ENCODE measurements around the gene IVD.
"Not testable (repeated sequence)": the region's sequence is repeated elsewhere in the genome, so short reads cannot be mapped to it uniquely, and the experiment has no call there.

IVD gene

GRCh38 chr15:40437752-40438687 lies 32.4 kb downstream of the IVD start:
- DNase-seq (ENCODE audit: low read depth in 2 of 3, low spot score in 2 of 3), result no peak

- no peak for DNase-seq (ENCODE audit: low read depth in 2 of 3, low spot score in 2 of 3)
Measured at GRCh38 chr15:40438712-40439111, 33.1 kb downstream of the IVD start.

GRCh38 chr15:40439461-40439959 lies 33.9 kb downstream of the IVD start:
- no peak for DNase-seq (ENCODE audit: low read depth in 2 of 3, low spot score in 2 of 3)

- DNase-seq (ENCODE audit: low read depth in 2 of 3, low spot score in 2 of 3), result no peak
Measured at GRCh38 chr15:40439960-40440742, 34.6 kb downstream of the IVD start.

DNA sequence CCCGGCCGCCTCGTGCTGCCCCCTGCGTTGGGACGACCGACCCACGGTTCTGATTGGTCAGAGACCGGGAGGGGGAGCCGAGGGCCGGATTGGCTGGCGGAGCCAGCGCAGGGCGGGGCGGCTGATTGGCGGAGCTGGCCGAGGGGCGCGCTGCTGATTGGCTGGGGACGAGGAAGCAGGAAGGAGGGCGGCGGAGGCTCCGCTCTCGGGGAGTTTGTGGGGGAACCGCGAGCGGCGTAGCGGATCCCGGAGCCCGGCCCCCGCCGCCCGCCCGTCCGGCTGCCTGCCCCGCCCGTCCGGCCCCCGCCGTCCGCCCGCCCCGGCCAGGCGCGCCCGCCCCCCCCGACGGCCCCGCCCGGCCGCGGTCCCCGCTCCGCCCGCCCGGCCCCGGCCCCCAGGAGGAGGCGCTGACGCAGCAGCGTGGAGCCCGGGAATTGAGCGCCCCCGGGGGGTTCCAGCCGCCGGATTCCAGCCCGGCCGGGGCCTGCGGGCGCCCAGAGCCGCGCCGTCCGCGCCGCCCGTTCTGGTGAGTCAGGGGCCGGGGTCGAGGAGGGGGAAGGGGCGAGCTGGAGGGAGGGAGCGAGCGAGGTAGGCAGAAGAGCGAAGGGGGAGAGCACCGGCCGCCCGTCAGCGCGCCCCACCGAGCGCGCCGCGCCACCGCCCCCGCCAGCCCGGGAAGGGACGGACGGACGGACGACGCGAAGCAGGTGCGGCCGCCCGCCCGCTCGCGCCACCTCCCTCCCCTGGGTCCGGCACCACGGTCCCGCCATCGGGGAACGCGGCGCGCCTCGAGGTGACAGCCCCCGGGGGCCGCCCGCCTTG lies 35.4 kb downstream of the IVD start, which contains the start of gene BAHD1:
Gene BAHD1, plus strand, starts transcription at position 211 of the 822 bp plus-strand sequence. CDS start 17,512 bp downstream, outside the sequence.
- peak; percentile 93 to 94 (median 94) for DNase-seq (ENCODE audit: low read depth in 2 of 3, low spot score in 2 of 3)

GRCh38 chr15:40441565-40442531 lies 36.3 kb downstream of the IVD start:
- no peak for DNase-seq (ENCODE audit: low read depth in 2 of 3, low spot score in 2 of 3)

- no peak for DNase-seq (ENCODE audit: low read depth in 2 of 3, low spot score in 2 of 3)
Measured at GRCh38 chr15:40443255-40443654, 37.7 kb downstream of the IVD start.

- no peak for DNase-seq (ENCODE audit: low read depth in 2 of 3, low spot score in 2 of 3)
Measured at GRCh38 chr15:40443846-40444245, 38.3 kb downstream of the IVD start.

GRCh38 chr15:40444736-40445135 lies 39.1 kb downstream of the IVD start:
- no peak for DNase-seq (ENCODE audit: low read depth in 2 of 3, low spot score in 2 of 3)

DNA sequence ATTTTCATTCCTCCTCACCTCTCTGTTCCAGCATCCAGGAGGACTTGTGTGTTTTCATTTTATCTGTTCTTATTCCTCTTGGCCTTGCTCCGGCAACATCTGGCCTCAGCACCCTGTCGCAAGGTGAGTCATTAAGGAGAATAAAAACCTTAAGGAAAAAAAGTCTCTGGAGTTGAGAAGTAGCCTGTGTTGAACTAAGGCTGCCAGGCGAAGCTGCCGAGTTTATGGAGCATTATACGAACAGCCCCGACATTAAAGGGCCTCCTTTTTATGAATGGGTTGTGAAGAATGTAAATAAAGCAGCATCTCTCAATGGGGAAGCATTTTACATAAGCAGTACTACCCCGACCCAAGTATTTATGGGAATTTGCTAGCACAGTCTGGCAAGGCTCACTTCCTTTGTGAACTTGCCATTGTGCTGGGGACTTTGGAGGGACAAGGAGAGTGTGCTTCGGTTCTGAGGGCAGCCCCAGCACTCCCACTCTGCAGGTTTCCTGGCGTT lies 39.9 kb downstream of the IVD start:
- no peak for DNase-seq (ENCODE audit: low read depth in 2 of 3, low spot score in 2 of 3)

- DNase-seq (ENCODE audit: low read depth in 2 of 3, low spot score in 2 of 3), result no peak
Measured at GRCh38 chr15:40446144-40446543, 40.5 kb downstream of the IVD start.

- no peak for DNase-seq (ENCODE audit: low read depth in 2 of 3, low spot score in 2 of 3)
Measured at GRCh38 chr15:40448354-40448753, 42.8 kb downstream of the IVD start.

DNA sequence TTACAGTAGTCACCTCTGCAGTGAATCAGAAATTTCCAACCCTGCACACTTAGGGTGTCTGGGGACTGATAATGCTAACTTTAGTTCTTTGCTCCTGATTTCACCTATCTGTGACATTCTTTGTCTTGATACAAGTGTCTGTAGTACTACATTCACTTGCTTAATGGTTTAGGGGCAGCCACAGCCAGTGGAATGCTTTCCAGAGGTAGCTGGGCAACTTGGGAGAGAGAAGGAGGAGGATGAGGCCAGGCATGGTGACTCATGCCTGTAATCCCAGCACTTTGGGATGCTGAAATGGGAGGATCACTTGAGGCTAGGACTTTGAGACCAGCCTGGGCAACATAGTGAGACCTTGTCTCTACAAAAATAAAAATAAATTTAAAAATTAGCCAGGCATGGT lies 43.7 kb downstream of the IVD start:
- no peak for DNase-seq (ENCODE audit: low read depth in 2 of 3, low spot score in 2 of 3)

- DNase-seq (ENCODE audit: low read depth in 2 of 3, low spot score in 2 of 3), result no peak
Measured at GRCh38 chr15:40450047-40450446, 44.5 kb downstream of the IVD start.

DNA sequence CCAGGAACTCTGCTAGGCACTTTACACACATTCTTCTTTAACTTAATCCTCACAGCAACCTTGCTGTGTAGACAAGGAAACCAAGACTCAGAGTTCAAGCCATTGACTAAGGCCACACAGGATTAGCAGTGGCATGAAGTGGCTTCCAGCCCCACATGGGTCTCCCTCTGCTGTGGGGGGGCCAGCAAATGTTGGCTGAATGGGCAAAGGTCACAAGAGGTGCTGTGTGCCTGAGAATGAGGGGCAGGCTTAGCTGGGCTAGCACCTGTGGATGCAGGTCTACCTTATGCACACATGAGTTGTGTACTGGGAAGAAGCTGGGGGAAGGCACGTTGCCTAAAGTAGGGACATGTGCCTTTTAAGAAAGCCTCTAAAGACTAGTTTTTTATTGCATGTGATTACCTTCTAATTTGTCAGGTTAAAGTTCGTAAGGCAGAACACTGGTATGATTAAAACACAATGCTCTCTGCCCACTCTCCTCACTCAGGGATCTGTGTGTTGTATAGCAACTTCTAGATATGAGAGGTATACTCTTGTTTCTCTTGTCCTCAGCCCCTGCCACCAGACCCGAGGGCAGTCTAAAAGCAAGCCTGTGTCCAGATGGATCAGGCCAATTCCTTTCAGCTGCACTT lies 46.0 kb downstream of the IVD start:
- DNase-seq (ENCODE audit: low read depth in 2 of 3, low spot score in 2 of 3), result no peak

GRCh38 chr15:40452296-40453090 lies 46.9 kb downstream of the IVD start:
- no peak for DNase-seq (ENCODE audit: low read depth in 2 of 3, low spot score in 2 of 3)

- DNase-seq (ENCODE audit: low read depth in 2 of 3, low spot score in 2 of 3), result not testable (repeated sequence)
Measured at GRCh38 chr15:40453941-40454340, 48.3 kb downstream of the IVD start.

DNA sequence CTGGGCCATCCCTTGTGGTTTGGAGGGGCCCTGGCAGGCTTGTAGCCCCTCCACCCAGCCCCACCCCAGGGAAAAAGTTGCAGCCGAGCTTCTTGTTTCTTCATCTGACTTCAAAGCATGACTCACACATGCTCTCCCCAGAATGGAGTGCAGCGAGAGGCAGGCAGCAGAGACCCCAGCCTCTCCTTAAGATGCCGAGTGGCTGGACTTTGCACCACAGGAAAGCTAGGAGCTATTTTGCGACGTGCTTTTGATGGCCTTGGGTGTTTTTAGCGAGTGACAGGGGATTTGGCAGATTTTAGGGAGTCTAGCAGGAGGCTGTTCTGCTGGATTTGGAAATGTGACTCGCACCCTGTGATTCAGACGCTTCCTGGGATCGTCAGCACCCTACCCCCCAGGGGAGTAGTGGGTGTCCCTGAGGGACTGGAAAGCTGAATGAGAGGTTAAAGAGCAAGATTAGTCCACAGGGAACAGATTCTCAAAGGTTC lies 49.4 kb downstream of the IVD start:
- DNase-seq (ENCODE audit: low read depth in 2 of 3, low spot score in 2 of 3), result no peak
